ENCODE results near the gene CASP10. TPM values are rescaled to one million over a fixed set of nuclear protein-coding genes. Genes with fewer than 3 reads are reported as not detected.
A peak's percentile ranks its signal among the peaks of the same experiment; 100 is the strongest.
"Not testable (repeated sequence)": the region's sequence is repeated elsewhere in the genome, so short reads cannot be mapped to it uniquely, and the experiment has no call there.

The CASP10 gene
- total RNA-seq, 1 donor from 2014 or later = 46.2 TPM

DNA sequence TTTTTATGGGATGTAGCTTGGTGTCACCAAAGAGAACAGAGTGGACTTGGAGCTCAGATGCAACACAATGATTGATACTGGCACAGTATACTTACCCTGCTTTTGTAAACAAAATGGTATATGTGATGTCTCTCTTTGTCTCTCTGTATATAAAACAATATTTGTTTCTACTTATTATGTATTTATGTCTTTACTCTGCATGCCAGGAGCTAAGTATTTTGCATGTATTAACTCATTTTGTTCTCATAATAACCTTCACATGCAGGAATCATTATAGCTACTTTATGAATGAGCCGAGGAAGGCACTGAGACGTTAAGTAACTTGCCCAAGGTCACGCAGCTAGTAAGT, 49.5 kb downstream of the CASP10 start:
- DNase-seq (ENCODE audit: low read depth in 2 of 2) = no peak

DNA sequence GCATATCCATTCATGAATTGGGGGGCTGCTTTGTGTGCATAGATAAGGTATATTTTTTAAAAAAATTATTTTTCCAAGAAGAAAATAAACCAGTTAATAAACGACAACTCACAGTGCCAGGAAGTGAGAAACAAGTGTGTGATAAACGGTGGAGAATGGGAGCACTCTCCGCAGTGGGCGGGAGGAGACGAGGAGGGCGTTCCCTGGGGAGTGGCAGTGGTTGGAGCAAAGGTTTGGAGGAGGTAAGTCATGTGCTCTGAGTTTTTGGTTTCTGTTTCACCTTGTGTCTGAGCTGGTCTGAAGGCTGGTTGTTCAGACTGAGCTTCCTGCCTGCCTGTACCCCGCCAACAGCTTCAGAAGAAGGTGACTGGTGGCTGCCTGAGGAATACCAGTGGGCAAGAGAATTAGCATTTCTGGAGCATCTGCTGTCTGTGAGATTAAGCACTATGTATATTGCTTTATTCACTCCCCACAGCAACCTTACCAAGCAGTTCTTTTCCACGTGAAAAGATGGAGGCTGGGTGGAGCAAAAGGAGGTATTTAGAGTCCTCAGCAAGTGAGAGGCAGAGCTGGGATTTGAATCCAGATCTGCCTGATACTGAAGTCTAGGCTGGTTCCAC, 50.4 kb downstream of the CASP10 start:
- no peak for DNase-seq (ENCODE audit: low read depth in 2 of 2)

DNA sequence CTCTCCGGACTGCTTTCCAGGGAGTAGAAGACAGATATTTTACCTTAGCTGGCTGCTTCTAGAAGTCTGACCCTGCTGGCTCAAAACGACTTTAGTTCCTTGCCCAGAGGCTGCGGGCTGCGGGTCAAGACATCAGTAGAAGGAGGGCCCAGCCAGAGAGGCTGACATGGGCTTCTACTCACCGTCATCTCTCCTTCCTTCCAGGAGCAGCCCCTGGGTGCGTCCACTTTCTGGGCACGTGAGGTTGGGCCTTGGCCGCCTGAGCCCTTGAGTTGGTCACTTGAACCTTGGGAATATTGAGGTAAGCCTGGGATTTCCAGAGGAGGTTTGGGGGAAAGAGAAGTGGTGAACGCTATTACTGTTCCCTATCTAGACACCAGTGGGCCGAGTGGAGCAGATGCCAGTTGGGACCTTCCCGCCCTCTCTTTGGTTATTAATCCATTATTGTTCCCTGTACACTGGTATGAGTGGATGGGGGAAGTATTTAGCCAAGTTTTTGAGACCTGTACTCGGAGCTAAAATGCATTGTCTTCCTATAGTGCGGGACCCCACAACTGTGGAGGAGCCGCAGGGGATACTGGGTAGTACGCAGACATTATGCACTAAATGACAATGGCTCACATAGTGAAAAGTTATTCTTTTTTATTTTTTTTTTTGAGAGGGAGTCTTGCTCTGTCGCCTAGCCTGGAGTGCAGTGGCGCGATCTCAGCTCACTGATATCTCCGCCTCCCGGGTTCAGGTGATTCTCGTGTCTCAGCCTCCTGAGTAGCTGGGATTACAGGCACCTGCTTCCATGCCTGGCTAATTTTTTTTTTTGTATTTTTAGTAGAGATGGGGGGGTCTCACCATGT, 51.1 kb downstream of the CASP10 start:
- no peak for DNase-seq (ENCODE audit: low read depth in 2 of 2)

DNA sequence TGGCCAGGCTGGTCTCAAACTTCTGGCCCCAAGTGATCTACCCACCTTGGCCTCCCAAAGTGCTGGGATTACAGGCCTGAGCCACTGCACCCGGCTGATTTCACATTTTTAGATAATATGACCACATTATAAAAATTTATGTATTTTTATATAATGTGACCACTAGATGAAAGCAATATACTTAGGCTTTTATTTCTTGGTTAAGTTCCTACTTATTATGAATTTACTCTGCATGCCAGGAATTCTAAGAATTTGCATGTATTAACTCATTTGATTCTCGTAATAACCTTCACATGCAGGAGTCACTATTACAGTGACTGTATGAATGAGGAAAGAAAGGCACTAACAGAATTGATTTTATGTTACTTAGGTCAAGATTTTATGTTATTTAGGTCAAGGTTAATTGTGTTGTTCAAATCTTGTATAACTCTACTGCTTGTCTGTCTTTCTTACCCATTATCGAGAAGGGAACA, 51.8 kb downstream of the CASP10 start:
- no peak for DNase-seq (ENCODE audit: low read depth in 2 of 2)

DNA sequence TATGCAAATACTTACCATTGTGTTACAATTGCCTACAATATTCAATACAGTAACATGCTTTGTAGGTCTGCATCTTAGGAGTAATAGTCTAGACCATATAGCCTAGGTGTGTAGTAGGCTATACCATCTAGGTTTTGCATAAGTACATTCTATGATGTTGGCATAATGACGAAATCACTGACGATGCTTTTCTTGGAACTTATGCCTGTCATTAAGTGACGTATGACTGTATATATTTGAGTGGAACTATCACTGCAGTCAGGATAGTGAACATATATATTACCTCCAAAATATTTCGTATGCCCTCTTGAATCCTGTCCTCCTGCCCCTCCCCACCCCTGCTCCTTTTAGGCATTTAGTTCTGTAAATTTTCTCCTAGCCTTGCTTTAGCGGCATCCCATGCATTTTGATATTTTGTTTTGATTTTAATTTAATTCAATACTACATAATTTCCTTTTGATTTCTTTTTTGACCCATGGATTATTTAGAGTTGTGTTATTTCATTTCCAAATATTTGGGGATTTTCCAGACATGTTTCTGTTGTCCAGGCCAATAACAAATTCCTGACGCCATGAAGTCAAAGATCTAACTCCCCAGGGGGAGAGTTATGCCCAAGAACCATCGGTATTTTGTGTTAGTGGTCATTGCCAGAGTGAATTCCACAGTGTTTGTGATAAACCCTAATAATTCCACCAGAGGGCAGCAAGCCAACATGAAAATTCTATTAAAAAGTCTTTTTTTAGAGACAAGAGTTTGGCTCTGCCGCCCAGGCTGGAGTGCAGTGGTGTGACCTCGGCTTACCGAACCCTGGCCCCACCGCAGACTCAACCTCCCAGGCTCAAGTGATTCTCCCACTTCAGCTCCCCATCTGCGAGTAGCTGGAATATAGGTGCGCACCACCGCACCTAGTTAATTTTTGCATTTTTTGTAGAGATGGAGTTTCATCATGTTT, 53.2 kb downstream of the CASP10 start:
- DNase-seq (ENCODE audit: low read depth in 2 of 2) = peak; percentile 58 to 71

DNA sequence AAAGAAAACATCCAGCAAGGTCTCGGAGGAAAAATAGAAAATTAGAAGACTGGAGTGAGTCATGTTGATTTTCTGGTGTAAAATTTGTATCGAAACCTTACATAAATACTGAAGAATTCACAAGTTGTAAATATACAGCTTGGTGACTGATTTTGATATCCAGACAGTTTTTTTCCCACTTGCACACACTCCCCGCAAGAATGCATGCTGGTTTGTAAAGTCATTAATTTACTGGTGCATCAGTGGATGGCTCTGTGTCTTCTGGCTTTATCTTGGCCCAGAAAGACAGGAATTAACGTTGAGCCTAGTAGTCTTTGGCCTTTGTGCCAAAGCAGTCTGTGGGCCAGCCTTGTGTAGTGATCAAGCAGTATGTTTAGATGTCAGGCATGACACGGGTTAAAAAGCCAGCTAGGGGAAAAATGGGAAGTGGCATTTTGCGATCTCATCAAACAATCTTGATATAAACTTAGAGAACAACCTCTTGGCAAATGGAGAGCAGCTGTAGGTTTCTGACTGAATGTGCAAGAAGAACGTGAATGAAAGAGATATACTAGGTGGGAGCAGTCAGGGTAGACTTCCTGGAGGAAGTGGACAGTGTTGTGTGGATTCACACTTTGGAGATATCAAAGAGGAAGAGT, 54.7 kb downstream of the CASP10 start:
- no peak for DNase-seq (ENCODE audit: low read depth in 2 of 2)

DNA sequence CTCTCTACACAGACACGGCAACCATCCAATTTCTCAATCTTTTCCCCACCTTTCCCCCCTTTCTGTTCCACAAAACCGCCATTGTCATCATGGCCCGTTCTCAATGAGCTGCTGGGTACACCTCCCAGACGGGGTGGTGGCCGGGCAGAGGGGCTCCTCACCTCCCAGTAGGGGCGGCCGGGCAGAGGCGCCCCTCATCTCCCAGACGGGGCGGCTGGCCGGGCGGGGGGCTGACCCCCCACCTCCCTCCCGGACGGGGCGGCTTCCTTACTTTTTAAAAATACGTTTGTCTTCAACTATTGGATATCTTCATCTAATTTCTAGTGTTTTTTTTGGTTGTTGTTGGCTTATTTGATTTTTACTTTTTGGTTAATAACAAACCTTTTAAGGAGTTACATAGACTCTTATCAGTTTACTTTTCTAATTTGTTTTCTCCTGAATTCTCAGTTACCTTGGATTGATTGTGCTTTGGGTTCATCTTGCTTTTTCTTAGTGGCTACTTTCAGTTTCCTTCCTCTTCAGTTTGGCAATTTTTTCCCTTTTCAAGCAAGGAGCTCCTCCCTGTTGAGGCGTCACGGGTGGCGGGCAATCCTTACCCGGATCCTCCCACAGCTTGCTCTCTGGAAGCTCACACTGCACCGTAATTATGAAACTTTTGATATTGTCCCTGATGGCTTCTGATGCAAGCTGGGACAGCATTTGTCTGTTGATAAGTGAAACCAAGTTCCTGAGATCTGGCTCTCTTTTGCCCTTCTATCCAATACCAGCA, 56.4 kb downstream of the CASP10 start:
- DNase-seq (ENCODE audit: low read depth in 2 of 2) = not testable (repeated sequence)

DNA sequence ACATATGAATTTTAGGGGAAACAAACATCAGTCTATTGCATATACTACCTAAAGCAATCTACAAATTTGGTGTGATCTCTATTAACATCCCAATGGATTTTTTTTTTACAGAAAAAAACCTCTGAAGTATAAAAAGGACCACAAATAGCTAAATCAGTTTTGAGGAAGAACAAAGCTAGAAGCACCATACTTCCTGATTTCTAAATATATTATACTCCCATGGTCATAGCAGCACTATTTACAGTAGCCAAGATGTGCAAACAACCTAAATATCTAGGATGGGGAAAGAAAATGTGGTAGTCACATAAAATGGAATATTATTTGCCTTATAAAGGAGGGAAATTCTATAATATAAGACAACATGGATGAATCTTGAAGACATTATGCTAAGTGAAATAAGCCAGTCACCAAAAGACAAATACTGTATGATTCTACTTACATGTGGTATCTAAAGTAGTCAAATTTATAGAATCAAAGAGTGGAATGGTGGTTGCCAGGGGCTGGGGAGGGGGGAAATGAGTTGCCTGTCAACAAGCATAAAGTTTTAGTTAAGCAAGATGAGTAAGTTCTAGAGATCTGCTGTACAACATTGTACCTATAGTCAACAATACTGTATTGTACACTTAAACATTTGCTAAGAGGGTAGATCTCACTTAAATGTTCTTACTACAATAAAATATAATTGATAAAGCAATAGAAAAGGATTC, 59.8 kb downstream of the CASP10 start:
- DNase-seq (ENCODE audit: low read depth in 2 of 2) = no peak

DNA sequence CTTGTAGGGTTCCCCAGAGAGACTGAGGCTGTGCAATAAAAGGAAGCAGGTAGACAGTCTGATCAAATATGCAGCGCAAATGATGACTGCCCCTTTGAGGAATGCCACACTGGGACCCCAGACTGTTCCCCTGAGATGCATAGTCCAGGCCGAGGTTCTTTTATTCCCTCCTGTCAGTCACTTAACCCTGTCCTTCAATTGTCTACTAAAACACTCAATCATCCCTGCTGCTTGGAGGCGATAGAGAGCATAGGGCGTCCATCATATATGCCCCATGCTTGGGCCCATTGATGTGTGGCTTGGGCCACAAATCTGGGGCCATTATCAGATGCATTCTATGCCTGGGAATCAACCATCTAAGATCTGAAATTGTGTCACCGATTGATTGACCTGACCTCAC, 61.9 kb downstream of the CASP10 start:
- DNase-seq (ENCODE audit: low read depth in 2 of 2) = no peak

DNA sequence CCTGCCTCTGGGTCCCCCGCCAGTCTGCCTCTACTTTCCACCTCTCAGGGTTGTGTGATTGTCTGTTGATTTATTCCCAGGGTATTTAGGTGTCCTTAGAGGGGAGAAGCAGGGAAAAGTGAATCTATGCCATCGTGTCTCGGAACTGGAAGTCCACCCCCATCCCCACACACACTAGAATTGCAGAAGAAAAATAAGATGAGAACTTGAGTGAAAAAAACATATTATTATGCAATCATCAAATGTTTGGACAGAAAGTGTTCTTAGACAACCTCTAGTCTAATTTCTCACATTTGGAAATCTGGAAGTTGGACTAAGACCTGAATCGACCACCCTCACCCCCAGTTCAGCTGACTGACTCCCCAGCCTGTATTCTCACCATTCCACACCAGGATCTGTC, 63.3 kb downstream of the CASP10 start:
- DNase-seq (ENCODE audit: low read depth in 2 of 2) = no peak

DNA sequence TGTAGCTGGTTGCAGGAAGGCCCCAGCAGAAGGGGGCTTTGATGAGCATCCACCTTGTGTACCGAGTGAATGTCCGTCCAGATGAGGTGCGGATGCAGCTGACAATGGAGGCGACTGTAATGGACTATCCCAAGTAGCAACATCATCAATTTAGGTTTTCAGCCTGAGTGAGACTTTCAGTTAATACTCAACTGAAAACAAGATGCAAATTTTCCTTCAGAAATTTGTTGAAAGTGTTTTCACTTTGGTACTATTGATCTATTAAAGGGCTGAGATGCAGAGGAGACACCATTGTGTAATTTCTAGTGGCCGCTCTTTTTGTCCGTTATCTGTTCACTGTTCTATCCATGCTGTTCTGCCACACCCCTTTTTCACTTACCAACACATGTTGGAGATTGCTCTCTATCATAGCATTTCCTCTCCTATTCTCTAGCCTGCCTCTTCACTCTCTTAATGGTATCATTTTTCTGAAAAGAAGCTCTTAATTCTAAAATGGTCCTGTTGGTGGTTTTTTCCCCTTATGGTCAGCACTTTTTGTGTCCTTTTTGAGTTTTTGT, 65.4 kb downstream of the CASP10 start:
- DNase-seq (ENCODE audit: low read depth in 2 of 2) = no peak

DNA sequence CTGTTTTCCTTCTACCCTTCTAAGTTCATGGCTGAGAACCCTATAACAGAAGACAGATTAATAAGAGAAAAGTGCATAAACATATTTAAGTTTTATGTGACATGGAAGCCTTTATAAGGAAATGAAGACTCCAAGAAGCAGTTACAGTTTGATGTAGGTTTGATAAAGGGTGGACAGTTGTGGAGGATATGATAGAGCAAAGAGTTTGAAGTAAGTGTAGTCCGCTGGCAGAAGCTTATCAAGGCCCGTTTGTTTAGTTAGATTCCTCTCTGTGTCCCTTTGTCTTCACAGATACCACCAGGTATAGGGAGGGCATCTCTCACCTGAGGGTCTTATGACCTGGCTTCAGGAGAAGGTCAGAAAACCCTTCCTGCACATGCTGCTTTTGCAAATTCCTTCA, 66.9 kb downstream of the CASP10 start:
- no peak for DNase-seq (ENCODE audit: low read depth in 2 of 2)

DNA sequence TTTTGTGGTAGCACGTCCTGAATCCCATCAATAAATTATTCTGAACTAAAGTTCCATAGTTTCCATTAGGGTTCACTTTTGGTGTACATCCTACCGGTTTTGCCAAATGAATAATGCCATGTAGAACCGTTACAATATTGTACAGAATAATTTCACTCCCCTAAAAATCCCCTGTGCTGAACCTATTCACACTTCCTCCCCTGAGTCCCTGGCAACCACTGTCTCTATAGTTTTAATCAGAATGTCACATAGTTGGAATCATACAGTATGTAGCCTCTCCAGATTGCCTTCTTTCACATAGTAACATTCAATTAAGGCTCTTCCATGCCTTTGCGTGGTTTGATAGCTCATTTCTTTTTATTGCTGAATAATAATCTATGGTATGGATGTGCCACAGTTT, 67.8 kb downstream of the CASP10 start:
- no peak for DNase-seq (ENCODE audit: low read depth in 2 of 2)

DNA sequence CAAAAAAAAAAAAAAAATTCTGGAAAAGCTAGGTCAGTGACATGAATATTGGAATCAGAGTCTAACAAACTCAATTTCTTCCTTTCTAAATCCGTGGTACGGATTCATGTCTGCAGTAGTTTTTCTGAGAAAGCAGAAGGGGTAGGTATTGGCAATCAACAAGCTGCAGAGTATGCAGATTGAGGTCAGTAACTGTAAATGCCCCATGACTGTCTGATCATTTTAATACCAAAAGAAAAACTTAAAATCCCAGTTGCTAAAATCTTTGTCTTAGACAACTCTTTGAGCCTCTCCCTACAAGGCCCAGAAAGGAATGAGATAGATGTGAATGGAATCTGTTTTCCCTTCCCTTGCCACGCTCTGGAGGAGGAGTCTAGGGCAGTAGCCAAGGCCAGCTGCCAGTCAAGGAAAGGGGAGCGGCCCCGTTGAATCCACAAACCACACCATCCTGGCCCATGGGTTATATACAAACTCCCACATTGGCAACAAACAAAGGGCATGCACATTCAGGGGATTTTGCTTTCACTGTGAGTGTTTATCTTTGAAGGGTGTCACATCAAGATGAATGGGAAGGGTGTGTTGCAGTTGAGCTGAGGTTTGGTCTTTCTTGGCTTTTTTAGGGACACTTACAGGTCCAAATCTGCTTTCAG, 71.3 kb downstream of the CASP10 start:
- DNase-seq (ENCODE audit: low read depth in 2 of 2) = no peak

DNA sequence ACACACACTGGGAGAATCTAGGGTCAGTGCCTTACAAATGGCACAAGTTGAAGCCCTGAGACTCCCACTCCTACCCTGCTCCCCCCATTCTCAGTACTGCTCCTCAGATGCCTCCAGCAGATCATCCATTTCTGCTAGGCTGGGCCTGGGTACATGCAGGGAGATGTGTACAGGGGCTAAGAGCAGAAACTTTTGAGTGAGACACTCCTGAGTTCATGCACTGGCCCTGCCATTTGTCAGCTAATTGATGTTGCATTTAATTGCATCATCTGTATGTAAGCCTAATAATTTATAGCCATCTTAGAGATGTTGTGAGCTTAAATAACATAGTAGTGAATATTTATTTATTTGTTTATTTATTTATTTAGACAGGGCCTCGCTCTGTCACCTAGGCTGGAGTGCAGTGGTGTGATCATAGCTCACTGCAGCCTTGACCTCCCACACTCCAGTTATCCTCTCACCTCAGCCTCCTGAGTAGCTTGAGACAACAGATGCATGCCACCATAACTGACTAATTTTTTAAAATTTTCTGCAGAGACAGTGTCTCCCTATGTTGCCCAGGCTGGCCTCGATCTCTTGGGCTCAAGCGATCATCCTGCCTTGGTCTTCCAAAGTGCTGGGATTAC, 72.6 kb downstream of the CASP10 start:
- no peak for DNase-seq (ENCODE audit: low read depth in 2 of 2)

DNA sequence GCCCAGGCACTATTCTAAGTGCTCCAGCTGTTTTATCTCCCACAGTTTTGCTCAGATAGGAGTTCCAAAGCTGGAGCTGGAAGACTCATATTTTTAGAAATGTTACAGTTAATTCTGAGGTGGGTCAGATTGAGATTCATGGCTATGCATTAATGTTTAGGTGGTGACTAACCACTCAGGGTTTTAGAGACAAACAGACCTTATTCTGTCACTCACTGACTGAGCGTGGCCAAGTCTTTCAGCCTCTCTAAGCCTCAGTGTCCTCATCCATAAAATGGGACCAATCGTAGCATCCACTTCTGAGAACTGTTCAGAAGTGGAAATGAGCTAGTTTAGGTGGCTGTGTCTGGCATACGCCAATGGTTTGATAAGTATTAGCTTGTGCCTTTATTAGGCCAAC, 73.1 kb downstream of the CASP10 start:
- no peak for DNase-seq (ENCODE audit: low read depth in 2 of 2)

DNA sequence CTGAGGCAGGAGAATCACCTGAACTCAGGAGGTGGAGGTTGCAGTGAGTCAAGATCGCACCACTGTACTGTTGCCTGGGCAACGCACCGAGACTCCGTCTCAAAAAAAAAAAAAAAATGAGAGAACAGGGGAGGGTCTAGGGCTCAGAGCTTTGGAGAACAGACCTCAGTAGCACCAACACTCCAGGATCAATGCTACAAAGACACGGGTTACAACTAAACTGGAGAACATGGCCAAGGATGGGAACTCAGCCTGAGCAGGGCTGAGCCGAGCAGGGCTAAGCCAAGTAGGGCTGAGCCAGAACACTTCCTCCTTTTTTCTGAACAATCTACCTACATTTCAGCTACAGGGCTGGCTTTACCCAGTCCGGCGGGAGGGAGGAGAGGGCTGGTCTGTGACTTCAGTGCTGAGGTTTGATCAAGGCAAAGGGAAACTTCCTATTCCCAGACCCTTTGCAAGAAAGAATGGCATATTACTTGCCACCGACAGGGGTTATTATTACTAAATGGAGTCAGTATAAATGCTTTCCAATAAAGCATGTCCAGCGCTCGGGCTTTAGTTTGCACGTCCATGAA, 74.5 kb downstream of the CASP10 start:
- no peak for DNase-seq (ENCODE audit: low read depth in 2 of 2)

DNA sequence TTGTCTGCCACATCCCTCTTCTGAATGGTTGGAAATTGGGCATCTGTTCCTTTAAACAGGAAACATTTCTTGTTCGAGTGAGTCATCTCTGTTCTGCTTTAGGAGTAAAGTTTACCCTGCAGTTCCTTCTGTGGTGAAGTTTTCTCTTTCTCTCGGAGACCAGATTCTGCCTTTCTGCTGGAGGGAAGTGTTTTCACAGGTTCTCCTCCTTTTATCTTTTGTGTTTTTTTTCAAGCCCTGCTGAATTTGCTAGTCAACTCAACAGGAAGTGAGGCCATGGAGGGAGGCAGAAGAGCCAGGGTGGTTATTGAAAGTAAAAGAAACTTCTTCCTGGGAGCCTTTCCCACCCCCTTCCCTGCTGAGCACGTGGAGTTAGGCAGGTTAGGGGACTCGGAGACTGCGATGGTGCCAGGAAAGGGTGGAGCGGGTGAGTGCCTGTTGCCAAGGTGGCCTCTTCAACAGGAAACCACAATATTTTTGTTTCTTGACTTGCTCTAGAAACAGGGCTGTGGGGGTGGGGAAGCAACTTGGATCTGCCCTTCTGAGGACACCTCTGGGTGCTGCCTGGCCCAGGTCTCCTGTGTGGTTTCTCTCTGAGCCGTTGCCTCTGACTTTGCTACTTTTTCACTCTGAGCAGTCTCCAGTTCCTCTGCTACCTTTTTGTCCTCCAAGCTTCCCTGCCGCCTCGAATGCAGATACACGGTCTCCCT, 75.2 kb downstream of the CASP10 start:
- DNase-seq (ENCODE audit: low read depth in 2 of 2) = peak; percentile 66 to 89
